Panc1 (cell line): ENCODE measurements around the gene TPRG1L. TPM values are rescaled to one million over a fixed set of nuclear protein-coding genes. Genes with fewer than 3 reads are reported as not detected.

ENCODE experiments used
- ATAC-seq: fragments of 200-7000 bp; cut with Tn5 transposase; 2 replicates; pipeline ENCODE4 v1.9.1; 2020; ENCODE audit warnings: mild to moderate bottlenecking, moderate library complexity
- BruUV-seq: library from RNA; stranded (reverse); fragments of 400-500 nt; replicated peaks from 2 replicates; lab custom pipeline; 2021; lab: Mats Ljungman, UMichigan
- CTCF ChIA-PET: fragments of 300-600 bp; sonication (Branson Sonifier 250); formaldehyde crosslinking; loops from one replicate; lab custom pipeline; 2022; ENCODE audit warnings: antibody characterized with exemption; lab: Charles Lee
- POLR2A ChIA-PET: fragments of 300-600 bp; sonication (Branson Sonifier 250); formaldehyde crosslinking; loops from one replicate; lab custom pipeline; 2022; ENCODE audit warnings: antibody characterized with exemption; lab: Charles Lee
- DNase-seq: peaks from one replicate; pipeline ENCODE4 v3.0.0-alpha.2; 2010; ENCODE audit warnings: low read depth, low spot score
- H3K27ac ChIP-seq: 2 replicates; pipeline ENCODE4 v1.5.1; 2011; ENCODE audit warnings: mild to moderate bottlenecking, low read length, inconsistent platforms
- H3K27me3 ChIP-seq: fragments of 200-500 bp; sonication (Bioruptor generic); 2 replicates; pipeline ENCODE4 v1.6.0; 2014; ENCODE audit warnings: low read length, inconsistent platforms; ENCODE audit not compliant: control insufficient read depth, insufficient read depth
- H3K36me3 ChIP-seq: fragments of 200-500 bp; sonication (Bioruptor generic); 2 replicates; pipeline ENCODE4 v1.5.1; 2014; ENCODE audit warnings: inconsistent platforms, mild to moderate bottlenecking, low read length, moderate library complexity; ENCODE audit not compliant: control insufficient read depth, insufficient read depth
- H3K4me1 ChIP-seq: 2 replicates; pipeline ENCODE4 v1.5.1; 2011; ENCODE audit warnings: inconsistent platforms, mild to moderate bottlenecking, low read length, moderate library complexity; ENCODE audit not compliant: control insufficient read depth, insufficient read depth
- H3K4me3 ChIP-seq, 2 experiments: 2 replicates each; pipeline ENCODE4 v1.5.1; 2011 to 2012; ENCODE audit warnings: low read depth in 2 of 2, low read length in 2 of 2, mild to moderate bottlenecking in 2 of 2, inconsistent platforms in 1 of 2, moderate library complexity in 1 of 2
- H3K9me3 ChIP-seq: fragments of 200-500 bp; sonication (Bioruptor generic); 2 replicates; pipeline ENCODE4 v1.5.1; 2014; ENCODE audit warnings: low read depth, mild to moderate bottlenecking, inconsistent platforms, low read length, moderate library complexity; ENCODE audit not compliant: control insufficient read depth, insufficient read depth
- CTCF ChIP-seq: fragments of 450-650 bp; IDR thresholded peaks from 2 replicates; pipeline ENCODE4 v1.5.1; 2017; ENCODE audit warnings: mild to moderate bottlenecking
- POLR2AphosphoS5 ChIP-seq: IDR thresholded peaks from 2 replicates; pipeline ENCODE4 v1.6.1; 2012; ENCODE audit warnings: mild to moderate bottlenecking, low read depth, low read length, moderate library complexity
- REST ChIP-seq, 2 experiments: IDR thresholded peaks; 2 replicates each; pipeline ENCODE4 v1.6.1; 2011 to 2012; ENCODE audit warnings: low read depth in 2 of 2, control low read depth in 1 of 2, low read length in 1 of 2, mild to moderate bottlenecking in 1 of 2, moderate library complexity in 1 of 2; ENCODE audit not compliant: insufficient read depth in 1 of 2
- SIN3A ChIP-seq: IDR thresholded peaks from 2 replicates; pipeline ENCODE4 v1.6.1; 2012; ENCODE audit warnings: low read depth, mild to moderate bottlenecking, low read length, moderate library complexity, borderline replicate concordance; ENCODE audit not compliant: insufficient read depth
- TCF7L2 ChIP-seq: IDR thresholded peaks from 2 replicates; pipeline ENCODE4 v1.6.1; 2011; ENCODE audit warnings: mild to moderate bottlenecking, low read depth, low read length, inconsistent platforms
- in situ Hi-C: cut with HindIII; loops from 2 replicates; pipeline ENCODE4 v1.10.0; 2016; ENCODE audit warnings: low sequenced_read_pairs, low pct_unique_long_range_greater_than_20kb
- intact Hi-C: fragments of 100-400 bp; cut with micrococcal nuclease; formaldehyde crosslinking; loops from one replicate; pipeline ENCODE4 v1.10.0; 2022; ENCODE audit not compliant: unreplicated experiment
- total RNA-seq: library from RNA; stranded (reverse); gene quantifications from one replicate; pipeline ENCODE4 v1.2.1, GENCODE V29; 2021; ENCODE audit not compliant: unreplicated experiment

Gene TPRG1L
- total RNA-seq, 1 experiment from 2014 or later = 57.5 TPM

- intact Hi-C loops = no loop called here
- no peak for TF ChIP-seq REST (IDR thresholded peaks at IDR 0.05; ENCODE audit: insufficient read depth in 1 of 2, low read depth in 2 of 2, low read length in 1 of 2)
- no peak for TF ChIP-seq TCF7L2
- no peak for TF ChIP-seq POLR2AphosphoS5
- TF ChIP-seq SIN3A = no peak
- TF ChIP-seq CTCF = no peak
- no TSS peak for BruUV-seq
- Histone ChIP-seq H3K4me3 (no peak overlapping the region), H3K9me3 (no peaks in the 10 kb centered on the region), H3K4me1 (peaks cover 3% of the 10 kb centered on the region), H3K27me3 (no peaks in the 10 kb centered on the region), H3K27ac (no peak overlapping the region), H3K36me3 (no peaks in the 10 kb centered on the region)
- ATAC-seq (no peak), DNase-seq (no peak)
- POLR2A ChIA-PET = no interaction called here
- CTCF ChIA-PET = interaction anchor here (0.6 to 0.7 kb wide), 2 partner anchors 34 to 171 kb away, joined by 3 to 4 read pairs; no protein-coding TSS in a partner anchor
- in situ Hi-C loops = no loop called here
Measured at GRCh38 chr1:3662080-3662671, 37.4 kb downstream of the TPRG1L start.

GRCh38 chr1:3663999-3664699, 39.3 kb downstream of the TPRG1L start:
- CTCF ChIA-PET = no interaction called here
- intact Hi-C loops = no loop called here

More at GRCh38 chr1:3663999-3664699, 39.3 kb downstream of the TPRG1L start:
- DNase-seq (no peak), ATAC-seq (no peak)
- no peak overlapping the region for H3K27ac ChIP-seq
- no TSS peak for BruUV-seq
- no peaks in the 10 kb centered on the region for H3K9me3 ChIP-seq
- peaks cover 14% of the 10 kb centered on the region for H3K4me1 ChIP-seq
- H3K27me3 ChIP-seq = no peaks in the 10 kb centered on the region
- H3K36me3 ChIP-seq = no peaks in the 10 kb centered on the region
- POLR2A ChIA-PET = no interaction called here
- TF ChIP-seq REST (IDR thresholded peaks at IDR 0.05; ENCODE audit: insufficient read depth in 1 of 2, low read depth in 2 of 2, low read length in 1 of 2) = no peak
- TF ChIP-seq SIN3A = no peak
- no peak for TF ChIP-seq POLR2AphosphoS5
- no peak for TF ChIP-seq TCF7L2
- TF ChIP-seq CTCF = no peak
- no peak overlapping the region for H3K4me3 ChIP-seq
- in situ Hi-C loops = no loop called here
